GM21576 (cell line): Measurements from ENCODE around the gene AS3MT.
"Not testable (repeated sequence)": the region's sequence is repeated elsewhere in the genome, so short reads cannot be mapped to it uniquely, and the experiment has no call there.

ENCODE experiments used
- ATAC-seq: cut with Tn5 transposase; IDR thresholded peaks from one replicate; pipeline ENCODE4 v1.9.1; 2021; ENCODE audit warnings: mild to moderate bottlenecking, moderate library complexity; ENCODE audit not compliant: unreplicated experiment

The AS3MT gene

GRCh38 chr10:102919246-102919959 is 50.1 kb downstream of the AS3MT start:
- no peak for ATAC-seq

- ATAC-seq = no peak
Measured at GRCh38 chr10:102919992-102920739, 50.9 kb downstream of the AS3MT start.

- no peak for ATAC-seq
Measured at GRCh38 chr10:102923601-102924000, 54.3 kb downstream of the AS3MT start.

- ATAC-seq = no peak
Measured at GRCh38 chr10:102926842-102927241, 57.6 kb downstream of the AS3MT start.

- ATAC-seq = no peak
Measured at GRCh38 chr10:102927311-102928010, 58.2 kb downstream of the AS3MT start.

- not testable (repeated sequence) for ATAC-seq
Measured at GRCh38 chr10:102928442-102928841, 59.2 kb downstream of the AS3MT start.

- no peak for ATAC-seq
Measured at GRCh38 chr10:102930720-102931119, 61.5 kb downstream of the AS3MT start.

GRCh38 chr10:102931643-102932042 is 62.4 kb downstream of the AS3MT start:
- ATAC-seq = no peak

GRCh38 chr10:102935505-102935904 is 66.2 kb downstream of the AS3MT start:
- ATAC-seq = no peak

GRCh38 chr10:102935939-102936605 is 66.8 kb downstream of the AS3MT start:
- no peak for ATAC-seq

- ATAC-seq = no peak
Measured at GRCh38 chr10:102941401-102941800, 72.1 kb downstream of the AS3MT start.

- ATAC-seq = no peak
Measured at GRCh38 chr10:102945449-102945848, 76.2 kb downstream of the AS3MT start.

GRCh38 chr10:102945962-102946361 is 76.7 kb downstream of the AS3MT start:
- ATAC-seq = no peak

GRCh38 chr10:102946992-102947391 is 77.7 kb downstream of the AS3MT start:
- no peak for ATAC-seq

GRCh38 chr10:102948176-102948575 is 78.9 kb downstream of the AS3MT start:
- ATAC-seq = no peak

- no peak for ATAC-seq
Measured at GRCh38 chr10:102948786-102949185, 79.5 kb downstream of the AS3MT start.

GRCh38 chr10:102949916-102950315 is 80.6 kb downstream of the AS3MT start:
- ATAC-seq = no peak

GRCh38 chr10:102951316-102951715 is 82.0 kb downstream of the AS3MT start:
- ATAC-seq = no peak
